A549 (cell line): ENCODE results near the gene RENBP. TPM values are rescaled to one million over a fixed set of nuclear protein-coding genes. Genes with fewer than 3 reads are reported as not detected.

Experiments used
- ATAC-seq, 2 experiments: fragments of 200-7000 bp in 1 of 2; fragments of >200 bp in 1 of 2; cut with Nextera tagmentation in 1 of 2; cut with Tn5 transposase in 1 of 2; 3 replicates each; pipeline versions ENCODE4 v1.8.0 to v1.9.1; 2018 to 2020; ENCODE audit warnings: mild to moderate bottlenecking in 1 of 2, moderate library complexity in 1 of 2
- CTCF ChIA-PET: fragments of 300-600 bp; sonication (Branson Sonifier 250); formaldehyde crosslinking; extraction: SDS; loops from one replicate; lab custom pipeline; 2021; ENCODE audit warnings: antibody characterized with exemption, inconsistent platforms; lab: Yijun Ruan, JAX
- POLR2A ChIA-PET: fragments of 350-600 bp; formaldehyde crosslinking; extraction: SDS; loops from one replicate; lab custom pipeline; 2021; ENCODE audit warnings: antibody characterized with exemption, inconsistent platforms; lab: Yijun Ruan, JAX
- DNase-seq, 2 experiments: peaks; one replicate each; pipeline versions ENCODE4 v3.0.0 to v3.0.0-alpha.2; 2011 to 2016; ENCODE audit warnings: low read depth in 1 of 2, low spot score in 1 of 2
- FAIRE-seq: peaks from 2 replicates; lab custom pipeline; 2011; peaks lifted over from hg19 to GRCh38; lab: Jason Lieb, UNC
- H3K27ac ChIP-seq, 2 experiments: fragments of >200 bp; sonication (Bioruptor Twin); formaldehyde crosslinking; 3 replicates each; pipeline ENCODE4 v1.5.1; 2016 to 2017
- H3K4me1 ChIP-seq: fragments of >200 bp; sonication (Bioruptor Twin); formaldehyde crosslinking; 3 replicates; pipeline ENCODE4 v1.6.1; 2016
- H3K4me2 ChIP-seq: fragments of >200 bp; sonication (Bioruptor Twin); formaldehyde crosslinking; 3 replicates; pipeline ENCODE4 v1.6.1; 2016
- H3K4me3 ChIP-seq: fragments of >200 bp; sonication (Bioruptor Twin); formaldehyde crosslinking; 3 replicates; pipeline ENCODE4 v1.5.1; 2016
- H3K9me3 ChIP-seq: fragments of >200 bp; sonication (Bioruptor Twin); formaldehyde crosslinking; 3 replicates; pipeline ENCODE4 v1.6.1; 2016
- BCL3 ChIP-seq: fragments of >200 bp; sonication (Bioruptor Twin); formaldehyde crosslinking; IDR thresholded peaks from 3 replicates; pipeline ENCODE4 v1.6.1; 2016
- FOSB ChIP-seq: fragments of 250-450 bp; sonication (Bioruptor Pico); IDR thresholded peaks from 2 replicates; pipeline ENCODE4 v1.5.0; 2020; ENCODE audit warnings: mild to moderate bottlenecking, moderate library complexity
- GATA3 ChIP-seq: IDR thresholded peaks from 2 replicates; pipeline ENCODE4 v1.6.1; 2012; ENCODE audit warnings: borderline replicate concordance
- KDM5A ChIP-seq: fragments of 200-600 bp; sonication (generic); IDR thresholded peaks from 2 replicates; pipeline ENCODE4 v1.6.1; 2016; ENCODE audit warnings: antibody characterized with exemption, mild to moderate bottlenecking
- MAX ChIP-seq: IDR thresholded peaks from 2 replicates; pipeline ENCODE4 v1.6.1; 2012
- PHF8 ChIP-seq: fragments of 200-600 bp; sonication (generic); IDR thresholded peaks from 2 replicates; pipeline ENCODE4 v1.6.1; 2016; ENCODE audit warnings: low read depth, mild to moderate bottlenecking, antibody characterized with exemption, moderate library complexity, borderline replicate concordance
- POLR2A ChIP-seq: IDR thresholded peaks from 2 replicates; pipeline ENCODE4 v1.6.1; 2012; ENCODE audit warnings: mild to moderate bottlenecking, low read length
- REST ChIP-seq: fragments of 200-600 bp; sonication (generic); IDR thresholded peaks from 2 replicates; pipeline ENCODE4 v1.6.1; 2016; ENCODE audit warnings: antibody characterized with exemption, mild to moderate bottlenecking, moderate library complexity
- RFX5 ChIP-seq: fragments of 450-650 bp; IDR thresholded peaks from 2 replicates; pipeline ENCODE4 v1.7.1; 2014; ENCODE audit warnings: antibody characterized with exemption, mild to moderate bottlenecking, moderate library complexity
- RNF2 ChIP-seq: fragments of 200-600 bp; sonication (generic); IDR thresholded peaks from 2 replicates; pipeline ENCODE4 v1.6.1; 2016; ENCODE audit warnings: low read depth, mild to moderate bottlenecking, antibody characterized with exemption, moderate library complexity, borderline replicate concordance
- SMC3 ChIP-seq: fragments of >200 bp; sonication (Bioruptor Twin); formaldehyde crosslinking; IDR thresholded peaks from 3 replicates; pipeline ENCODE4 v1.6.1; 2018; ENCODE audit warnings: inconsistent platforms
- TP53 ChIP-seq: fragments of 250-450 bp; sonication (Bioruptor Pico); IDR thresholded peaks from 2 replicates; pipeline ENCODE4 v1.5.0; 2021; ENCODE audit warnings: mild to moderate bottlenecking, moderate library complexity
- WGBS: methylation state at CpG from one replicate; pipeline ENCODE4 v1.1.6; 2017; ENCODE audit errors: missing lambda C conversion rate; 5-methylcytosine and 5-hydroxymethylcytosine counted together
- polyA plus RNA-seq, 4 experiments: library from polyadenylated mRNA; depleted of rRNA in 3 of 4; stranded (reverse); fragments of >200 nt; fragmentation: RNase III in 1 of 4; extraction: RNeasy Plus Mini Kit Qiagen cat#74134 plus additional on column Dnase treatment in 1 of 4; gene quantifications; 2 replicates in 3 of 4; 3 replicates in 1 of 4; pipeline ENCODE4 v1.2.3, GENCODE V29; 2011 to 2017
- TF ChIP-seq, protein P1 (sequence below): IDR thresholded peaks from 2 replicates; pipeline ENCODE4 v1.6.1; 2012

Gene RENBP
- polyA plus RNA-seq, 2 of the 4 experiments (the other 2 are of a cell fraction) = not detected

GRCh38 chrX:153971450-153972367 is 27.3 kb upstream of the RENBP start, which contains the start of gene HCFC1 (continued):
- no peak for TF ChIP-seq FOSB
- peak; percentile 47 for TF ChIP-seq POLR2A
- no peak for TF ChIP-seq RFX5
- TF ChIP-seq REST = no peak
- TF ChIP-seq RNF2 = no peak

- Histone ChIP-seq H3K4me2 (peak overlapping the region; percentile 81; the same call in 2 of the 3 replicates), H3K27ac (peak overlapping the region; percentile 99 to 100), H3K4me1 (peaks cover 35% of the 10 kb centered on the region), H3K9me3 (no peaks in the 10 kb centered on the region), H3K4me3 (peak overlapping the region; percentile 100)
- ATAC-seq (peak; percentile 63 to 83), FAIRE-seq (no peak), DNase-seq (peak; percentile 75 to 90)
- WGBS = 0% methylated on average over 15 of the region's 34 CpGs
- ChIA-PET CTCF (interaction anchor here (1.3 to 2.0 kb wide), 5 partner anchors 10 to 26 kb away, joined by 4 to 8 read pairs (median 5); no protein-coding TSS in a partner anchor), POLR2A (interaction anchor here (1.0 to 1.7 kb wide), 5 partner anchors 10 to 76 kb away, joined by 3 to 6 read pairs (median 4); partner anchors contain the start of gene NAA10)
- TF ChIP-seq PHF8 = 0 out of 2 replicates have a peak, but pooled peaks have one; percentile 23
- no peak for TF ChIP-seq TP53 (CRISPR knock-in tag)
- 0 out of 3 replicates have a peak, but pooled peaks have one; percentile 15 for TF ChIP-seq BCL3
These were observed 26.6 kb upstream of the RENBP start for GRCh38 chrX:153971124-153971449.

DNA sequence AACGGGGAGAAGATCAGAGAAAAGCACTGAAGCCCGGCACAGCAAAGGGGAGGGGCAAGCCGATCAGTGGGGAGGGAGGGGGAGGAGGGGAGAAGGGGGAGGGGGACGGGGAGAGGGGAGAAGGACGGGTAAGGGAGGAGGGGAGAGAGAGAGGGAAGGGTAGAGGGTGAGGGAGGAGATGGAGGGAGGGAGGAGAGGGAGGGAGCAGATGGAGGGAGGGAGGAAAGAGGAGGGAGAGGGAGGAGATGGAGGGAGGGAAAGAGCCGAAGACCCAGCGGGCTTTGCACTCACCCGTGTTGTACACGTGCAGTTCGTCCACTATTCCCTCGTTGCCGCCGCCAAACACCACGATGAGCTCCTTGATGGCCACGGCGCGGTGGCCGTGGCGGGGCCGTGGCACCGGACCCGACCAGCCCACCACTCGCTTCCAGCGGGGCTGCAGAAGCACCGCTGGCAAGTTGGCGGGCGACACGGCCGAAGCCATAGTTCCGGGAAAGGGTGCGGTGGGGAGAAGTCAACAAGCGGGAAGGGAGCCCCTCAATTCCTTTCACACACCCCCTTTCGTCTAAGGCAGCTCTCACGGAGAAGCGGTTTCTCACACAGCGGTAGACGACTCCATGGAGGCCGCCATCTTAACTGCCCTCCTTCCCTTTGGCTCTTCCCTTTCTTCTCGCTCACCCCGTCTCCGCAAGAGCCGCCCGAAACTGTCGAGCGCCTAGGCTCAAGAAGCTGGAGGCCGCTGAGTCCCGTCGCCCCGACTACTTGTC is 26.1 kb upstream of the RENBP start:
- ATAC-seq = peak in 1 of 2 experiments; percentile 49; a peak in 3 of 6 replicates
- Histone ChIP-seq H3K4me2 (peak overlapping the region; percentile 99), H3K4me3 (peak overlapping the region; percentile 100), H3K9me3 (no peaks in the 10 kb centered on the region), H3K27ac (peak overlapping the region; percentile 99 to 100), H3K4me1 (peaks cover 35% of the 10 kb centered on the region)
- 2% methylated on average over 38 of the region's 49 CpGs for WGBS
- DNase-seq = peak in 1 of 2 experiments; percentile 76
- ChIA-PET CTCF (interaction anchor here (1.1 to 4.5 kb wide), 7 partner anchors 9 to 25 kb away, joined by 3 to 33 read pairs (median 5); no protein-coding TSS in a partner anchor), POLR2A (interaction anchor here (1.0 to 1.7 kb wide), 5 partner anchors 11 to 76 kb away, joined by 3 to 6 read pairs (median 4); partner anchors contain the start of gene NAA10)
- no peak for FAIRE-seq
- TF ChIP-seq BCL3 = 0 out of 3 replicates have a peak, but pooled peaks have one; percentile 10
- TF ChIP-seq GATA3 = no peak
- TF ChIP-seq TP53 (CRISPR knock-in tag) = 0 out of 2 replicates have a peak, but pooled peaks have one; percentile 7
- TF ChIP-seq SMC3 = no peak
- TF ChIP-seq FOSB = no peak
- peak; percentile 60 for TF ChIP-seq MAX
- TF ChIP-seq, protein P1, sequence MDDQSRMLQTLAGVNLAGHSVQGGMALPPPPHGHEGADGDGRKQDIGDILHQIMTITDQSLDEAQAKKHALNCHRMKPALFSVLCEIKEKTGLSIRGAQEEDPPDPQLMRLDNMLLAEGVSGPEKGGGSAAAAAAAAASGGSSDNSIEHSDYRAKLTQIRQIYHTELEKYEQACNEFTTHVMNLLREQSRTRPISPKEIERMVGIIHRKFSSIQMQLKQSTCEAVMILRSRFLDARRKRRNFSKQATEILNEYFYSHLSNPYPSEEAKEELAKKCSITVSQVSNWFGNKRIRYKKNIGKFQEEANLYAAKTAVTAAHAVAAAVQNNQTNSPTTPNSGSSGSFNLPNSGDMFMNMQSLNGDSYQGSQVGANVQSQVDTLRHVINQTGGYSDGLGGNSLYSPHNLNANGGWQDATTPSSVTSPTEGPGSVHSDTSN = 0 out of 2 replicates have a peak, but pooled peaks have one; percentile 22
- peak; percentile 12; the same call in 1 of the 2 replicates for TF ChIP-seq POLR2A
- TF ChIP-seq KDM5A = peak; percentile 67
